Right lobe of liver (tissue), 4 donors: ENCODE data around the gene IRX2.

Experiments
- CTCF ChIP-seq, 4 donors: fragments of 200-600 bp in 3 of 4; fragments of 450-650 bp in 1 of 4; IDR thresholded peaks; one replicate each; pipeline versions ENCODE4 v1.5.1 to v1.8.0; 2016 to 2022; ENCODE audit warnings: antibody characterized with exemption in 4 of 4, mild to moderate bottlenecking in 2 of 4
- POLR2A ChIP-seq: fragments of 450-650 bp; IDR thresholded peaks from one replicate; pipeline ENCODE4 v1.6.1; 2017; ENCODE audit warnings: antibody characterized with exemption, mild to moderate bottlenecking
- donor health status: DM: no; HTN: no; CAD: no.
- donor health status: DM: no; HTN: no; CAD: no.
- donor health status: DM: no; HTN: yes; CAD: no.

GRCh38 chr5:2737273-2738155 lies 14.0 kb downstream of the IRX2 start:
- no peak for TF ChIP-seq CTCF (IDR thresholded peaks at IDR 0.05)
- TF ChIP-seq POLR2A, result no peak
